Suprapubic skin (tissue), 4 donors: ENCODE measurements around the gene RNF5.

Experiments
- POLR2A ChIP-seq, 2 donors: fragments of 450-650 bp; IDR thresholded peaks; one replicate each; pipeline ENCODE4 v1.6.1; 2017; ENCODE audit warnings: antibody characterized with exemption in 2 of 2, mild to moderate bottlenecking in 2 of 2, moderate library complexity in 2 of 2
- POLR2AphosphoS5 ChIP-seq, 3 donors: sonication (generic); formaldehyde crosslinking; IDR thresholded peaks; one replicate each; pipeline ENCODE4 v1.6.1; 2017; ENCODE audit warnings: antibody characterized with exemption in 3 of 3
- TF ChIP-seq, protein P1 (sequence below), 2 donors: fragments of 200-600 bp in 1 of 2; fragments of 450-650 bp in 1 of 2; sonication (generic) in 1 of 2; IDR thresholded peaks; one replicate each; pipeline ENCODE4 v1.5.1; 2016 to 2019; ENCODE audit warnings: antibody characterized with exemption in 2 of 2, mild to moderate bottlenecking in 1 of 2, moderate library complexity in 1 of 2

DNA sequence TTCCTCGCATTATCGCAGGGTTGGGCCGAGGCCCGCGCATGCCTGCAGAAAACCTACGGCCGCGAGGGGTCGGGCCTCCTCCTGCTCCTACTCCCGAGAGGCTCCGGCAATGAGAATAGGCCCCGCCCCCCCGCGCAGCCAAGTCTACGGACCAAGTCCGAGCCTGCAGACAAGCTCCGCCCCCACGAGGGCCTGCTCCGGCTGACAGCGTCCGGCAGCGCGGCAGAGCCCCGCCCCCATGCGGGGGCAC, 17.4 kb downstream of the RNF5 start:
- TF ChIP-seq, protein P1, sequence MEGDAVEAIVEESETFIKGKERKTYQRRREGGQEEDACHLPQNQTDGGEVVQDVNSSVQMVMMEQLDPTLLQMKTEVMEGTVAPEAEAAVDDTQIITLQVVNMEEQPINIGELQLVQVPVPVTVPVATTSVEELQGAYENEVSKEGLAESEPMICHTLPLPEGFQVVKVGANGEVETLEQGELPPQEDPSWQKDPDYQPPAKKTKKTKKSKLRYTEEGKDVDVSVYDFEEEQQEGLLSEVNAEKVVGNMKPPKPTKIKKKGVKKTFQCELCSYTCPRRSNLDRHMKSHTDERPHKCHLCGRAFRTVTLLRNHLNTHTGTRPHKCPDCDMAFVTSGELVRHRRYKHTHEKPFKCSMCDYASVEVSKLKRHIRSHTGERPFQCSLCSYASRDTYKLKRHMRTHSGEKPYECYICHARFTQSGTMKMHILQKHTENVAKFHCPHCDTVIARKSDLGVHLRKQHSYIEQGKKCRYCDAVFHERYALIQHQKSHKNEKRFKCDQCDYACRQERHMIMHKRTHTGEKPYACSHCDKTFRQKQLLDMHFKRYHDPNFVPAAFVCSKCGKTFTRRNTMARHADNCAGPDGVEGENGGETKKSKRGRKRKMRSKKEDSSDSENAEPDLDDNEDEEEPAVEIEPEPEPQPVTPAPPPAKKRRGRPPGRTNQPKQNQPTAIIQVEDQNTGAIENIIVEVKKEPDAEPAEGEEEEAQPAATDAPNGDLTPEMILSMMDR (IDR thresholded peaks at IDR 0.05) = peak; percentile 5 to 75
- TF ChIP-seq POLR2AphosphoS5 (IDR thresholded peaks at IDR 0.05) (no peak), POLR2A (IDR thresholded peaks at IDR 0.05) (no peak)
